Activated effector memory CD4-positive, alpha-beta T cell treated with anti-CD3 and anti-CD28 coated beads, Interleukin-2, amount 50 U/mL, for 16 hours (primary cell): ENCODE data around the gene KLHL2.
A peak's percentile ranks its signal among the peaks of the same experiment; 100 is the strongest.
"Not testable (repeated sequence)": the region's sequence is repeated elsewhere in the genome, so short reads cannot be mapped to it uniquely, and the experiment has no call there.

Experiments used
- DNase-seq: peaks from one replicate; pipeline ENCODE4 v3.0.0-alpha.2; 2020

The KLHL2 gene

GRCh38 chr4:165236852-165237251, 29.5 kb downstream of the KLHL2 start:
- not testable (repeated sequence) for DNase-seq

GRCh38 chr4:165238041-165238640, 30.8 kb downstream of the KLHL2 start:
- DNase-seq = not testable (repeated sequence)

- DNase-seq = not testable (repeated sequence)
Measured at GRCh38 chr4:165240761-165241160, 33.4 kb downstream of the KLHL2 start.

GRCh38 chr4:165244148-165244547, 36.8 kb downstream of the KLHL2 start:
- not testable (repeated sequence) for DNase-seq

- not testable (repeated sequence) for DNase-seq
Measured at GRCh38 chr4:165244587-165245186, 37.3 kb downstream of the KLHL2 start.

GRCh38 chr4:165248102-165248501, 40.7 kb downstream of the KLHL2 start:
- no peak for DNase-seq

GRCh38 chr4:165248904-165249303, 41.5 kb downstream of the KLHL2 start:
- DNase-seq = not testable (repeated sequence)

GRCh38 chr4:165254771-165255170, 47.4 kb downstream of the KLHL2 start:
- DNase-seq = not testable (repeated sequence)

GRCh38 chr4:165255439-165255838, 48.1 kb downstream of the KLHL2 start:
- DNase-seq = peak; percentile 64

GRCh38 chr4:165256074-165256659, 48.8 kb downstream of the KLHL2 start:
- DNase-seq = not testable (repeated sequence)

- not testable (repeated sequence) for DNase-seq
Measured at GRCh38 chr4:165259776-165260175, 52.4 kb downstream of the KLHL2 start.

GRCh38 chr4:165262306-165262705, 54.9 kb downstream of the KLHL2 start:
- not testable (repeated sequence) for DNase-seq

GRCh38 chr4:165263466-165263865, 56.1 kb downstream of the KLHL2 start:
- not testable (repeated sequence) for DNase-seq

- DNase-seq = not testable (repeated sequence)
Measured at GRCh38 chr4:165269931-165270330, 62.6 kb downstream of the KLHL2 start.

- not testable (repeated sequence) for DNase-seq
Measured at GRCh38 chr4:165273443-165273842, 66.1 kb downstream of the KLHL2 start.

GRCh38 chr4:165275357-165275756, 68.0 kb downstream of the KLHL2 start:
- not testable (repeated sequence) for DNase-seq

GRCh38 chr4:165279531-165279930, 72.2 kb downstream of the KLHL2 start:
- not testable (repeated sequence) for DNase-seq

- DNase-seq = not testable (repeated sequence)
Measured at GRCh38 chr4:165284697-165285096, 77.3 kb downstream of the KLHL2 start.

- not testable (repeated sequence) for DNase-seq
Measured at GRCh38 chr4:165286619-165287340, 79.4 kb downstream of the KLHL2 start.

- no peak for DNase-seq
Measured at GRCh38 chr4:165288226-165288625, 80.9 kb downstream of the KLHL2 start.

GRCh38 chr4:165288639-165289422, 81.5 kb downstream of the KLHL2 start:
- no peak for DNase-seq

GRCh38 chr4:165289423-165289785, 82.0 kb downstream of the KLHL2 start:
- DNase-seq = no peak

GRCh38 chr4:165293061-165293460, 85.7 kb downstream of the KLHL2 start:
- no peak for DNase-seq
